IMR-90 (cell line): Measurements from ENCODE around the gene MYDGF. TPM values are rescaled to one million over a fixed set of nuclear protein-coding genes. Genes with fewer than 3 reads are reported as not detected.

Experiments
- ATAC-seq: fragments of 200-7000 bp; cut with Tn5 transposase; 2 replicates; pipeline ENCODE4 v1.9.1; 2020; ENCODE audit warnings: low read depth, mild to moderate bottlenecking, moderate library complexity
- BruUV-seq: library from RNA; stranded (reverse); fragments of 400-500 nt; replicated peaks from 2 replicates; lab custom pipeline; 2021; lab: Mats Ljungman, UMichigan
- CTCF ChIA-PET: fragments of 300-600 bp; formaldehyde crosslinking; extraction: SDS; loops from one replicate; lab custom pipeline; 2021; ENCODE audit warnings: antibody characterized with exemption; lab: Yijun Ruan, JAX
- POLR2A ChIA-PET: fragments of 300-600 bp; sonication (Branson Sonifier 250); formaldehyde crosslinking; loops from one replicate; lab custom pipeline; 2022; ENCODE audit warnings: antibody characterized with exemption; ENCODE audit not compliant: unreplicated experiment; lab: Charles Lee
- DNase-seq: peaks from one replicate; pipeline ENCODE4 v3.0.0; 2013
- H2AFZ ChIP-seq: replicated peaks from 2 replicates; pipeline ENCODE3; 2013; ENCODE audit warnings: low read length, mild to moderate bottlenecking; ENCODE audit not compliant: poor library complexity
- H2AK5ac ChIP-seq: 2 replicates; pipeline ENCODE4 v1.6.1; 2013; ENCODE audit warnings: low read depth, low read length, inconsistent platforms
- H2AK9ac ChIP-seq: replicated peaks from 2 replicates; pipeline ENCODE3; 2013; ENCODE audit warnings: mild to moderate bottlenecking, low read depth, low read length, moderate library complexity; ENCODE audit not compliant: poor library complexity
- H2BK120ac ChIP-seq: 2 replicates; pipeline ENCODE4 v1.6.1; 2013; ENCODE audit warnings: low read depth, low read length, inconsistent platforms
- H2BK15ac ChIP-seq: 3 replicates; pipeline ENCODE4 v1.6.1; 2013; ENCODE audit warnings: low read depth, low read length, inconsistent platforms
- H2BK20ac ChIP-seq: 2 replicates; pipeline ENCODE4 v1.6.1; 2013; ENCODE audit warnings: low read depth, mild to moderate bottlenecking, inconsistent platforms, low read length, moderate library complexity
- H2BK5ac ChIP-seq: 2 replicates; pipeline ENCODE4 v1.6.1; 2013; ENCODE audit warnings: mild to moderate bottlenecking, low read depth, low read length, inconsistent platforms; ENCODE audit not compliant: poor library complexity, severe bottlenecking
- H3K14ac ChIP-seq: replicated peaks from 2 replicates; pipeline ENCODE4 v1.6.1; 2013; ENCODE audit warnings: low read depth, low read length, inconsistent platforms
- H3K18ac ChIP-seq: 2 replicates; pipeline ENCODE4 v1.6.1; 2013; ENCODE audit warnings: low read depth, low read length, control low read depth
- H3K23ac ChIP-seq: 2 replicates; pipeline ENCODE4 v1.6.1; 2013; ENCODE audit warnings: low read depth, low read length, inconsistent platforms
- H3K27ac ChIP-seq: 2 replicates; pipeline ENCODE4 v1.5.1; 2013; ENCODE audit warnings: mild to moderate bottlenecking, control low read depth, low read length; ENCODE audit not compliant: insufficient read depth
- H3K27me3 ChIP-seq: 2 replicates; pipeline ENCODE4 v1.6.1; 2013; ENCODE audit warnings: low read length; ENCODE audit not compliant: control insufficient read depth, insufficient read depth
- H3K36me3 ChIP-seq: 2 replicates; pipeline ENCODE4 v1.6.1; 2013; ENCODE audit warnings: low read length, mixed read lengths; ENCODE audit not compliant: control insufficient read depth, insufficient read depth
- H3K4ac ChIP-seq: 2 replicates; pipeline ENCODE4 v1.6.1; 2013; ENCODE audit warnings: low read depth, low read length, inconsistent platforms
- H3K4me1 ChIP-seq: 2 replicates; pipeline ENCODE4 v1.6.1; 2013; ENCODE audit warnings: low read length, mixed read lengths; ENCODE audit not compliant: control insufficient read depth, insufficient read depth
- H3K4me2 ChIP-seq: 2 replicates; pipeline ENCODE4 v1.6.1; 2013; ENCODE audit warnings: low read depth, mild to moderate bottlenecking, control low read depth, low read length, moderate library complexity
- H3K4me3 ChIP-seq: 2 replicates; pipeline ENCODE4 v1.5.1; 2013; ENCODE audit warnings: low read depth, mild to moderate bottlenecking, control low read depth, low read length, moderate library complexity; ENCODE audit not compliant: insufficient read depth
- H3K56ac ChIP-seq: 2 replicates; pipeline ENCODE4 v1.6.1; 2013; ENCODE audit warnings: low read length, inconsistent platforms; ENCODE audit not compliant: insufficient read depth; ENCODE audit errors: extremely low read depth
- H3K79me1 ChIP-seq, 2 experiments: 2 replicates each; pipeline ENCODE4 v1.6.1; 2013; ENCODE audit warnings: low read length in 2 of 2, inconsistent platforms in 1 of 2, low read depth in 1 of 2
- H3K9ac ChIP-seq: 2 replicates; pipeline ENCODE4 v1.6.1; 2013; ENCODE audit warnings: low read depth, low read length, control low read depth
- H3K9me1 ChIP-seq: 2 replicates; pipeline ENCODE4 v1.6.1; 2013; ENCODE audit warnings: low read length, inconsistent platforms; ENCODE audit not compliant: insufficient read depth
- H3K9me3 ChIP-seq: 2 replicates; pipeline ENCODE4 v1.6.1; 2013; ENCODE audit warnings: low read length; ENCODE audit not compliant: control insufficient read depth, insufficient read depth
- H4K20me1 ChIP-seq: 2 replicates; pipeline ENCODE4 v1.6.1; 2013; ENCODE audit warnings: low read length, inconsistent platforms; ENCODE audit not compliant: insufficient read depth
- H4K5ac ChIP-seq: 2 replicates; pipeline ENCODE4 v1.6.1; 2013; ENCODE audit warnings: mild to moderate bottlenecking, low read depth, low read length, control low read depth
- H4K8ac ChIP-seq, 2 experiments: 2 replicates each; pipeline ENCODE4 v1.6.1; 2013; ENCODE audit warnings: low read depth in 2 of 2, low read length in 2 of 2, control low read depth in 1 of 2, inconsistent platforms in 1 of 2
- H4K91ac ChIP-seq: 2 replicates; pipeline ENCODE4 v1.6.1; 2013; ENCODE audit warnings: low read depth, low read length, inconsistent platforms; ENCODE audit not compliant: insufficient read depth
- CEBPB ChIP-seq: IDR thresholded peaks from 2 replicates; pipeline ENCODE4 v1.6.1; 2012; ENCODE audit warnings: low read depth, low read length, improper control_type of control experiment
- CTCF ChIP-seq: conservative IDR thresholded peaks from 2 replicates; pipeline ENCODE4 v1.5.1; 2012; ENCODE audit warnings: mild to moderate bottlenecking, low read depth, low read length, improper control_type of control experiment
- ELK1 ChIP-seq: fragments of 150-350 bp; IDR thresholded peaks from 2 replicates; pipeline ENCODE4 v1.6.1; 2016; ENCODE audit warnings: low read depth, mild to moderate bottlenecking, low read length, moderate library complexity, borderline replicate concordance
- FOS ChIP-seq: fragments of 150-350 bp; IDR thresholded peaks from 2 replicates; pipeline ENCODE4 v1.6.1; 2016; ENCODE audit warnings: low read depth, low read length
- NFE2L2 ChIP-seq: fragments of 150-350 bp; IDR thresholded peaks from 2 replicates; pipeline ENCODE4 v1.6.1; 2016; ENCODE audit warnings: low read depth, mild to moderate bottlenecking, low read length
- POLR2A ChIP-seq: IDR thresholded peaks from 2 replicates; pipeline ENCODE4 v1.6.1; 2012; ENCODE audit warnings: mild to moderate bottlenecking, low read depth, low read length
- RCOR1 ChIP-seq: IDR thresholded peaks from 2 replicates; pipeline ENCODE4 v1.6.1; 2012; ENCODE audit warnings: mild to moderate bottlenecking, low read length, improper control_type of control experiment; ENCODE audit not compliant: insufficient replicate concordance
- RFX5 ChIP-seq: IDR thresholded peaks from 2 replicates; pipeline ENCODE4 v1.8.0; 2012; ENCODE audit warnings: low read depth, mild to moderate bottlenecking, low read length, moderate library complexity
- SMC3 ChIP-seq: fragments of 150-350 bp; IDR thresholded peaks from 2 replicates; pipeline ENCODE4 v1.6.1; 2016; ENCODE audit warnings: low read depth, mild to moderate bottlenecking, antibody characterized with exemption, low read length, moderate library complexity
- USF2 ChIP-seq: fragments of 150-350 bp; IDR thresholded peaks from 2 replicates; pipeline ENCODE4 v1.6.1; 2017; ENCODE audit warnings: mild to moderate bottlenecking, antibody characterized with exemption, low read length, low read depth
- WGBS, 2 experiments: methylation state at CpG; one replicate each; pipeline versions ENCODE4 v1.1.5 to v1.1.7; 2013; ENCODE audit warnings: missing lambda C conversion rate in 2 of 2; ENCODE audit not compliant: insufficient read length in 1 of 2; ENCODE audit errors: extremely low coverage in 2 of 2; 5-methylcytosine and 5-hydroxymethylcytosine counted together
- dilution Hi-C: fragments of 300-500 bp; cut with HindIII; formaldehyde crosslinking; loops from one replicate; pipeline ENCODE4 v1.14.3; 2018; ENCODE audit warnings: low sequenced_read_pairs; ENCODE audit not compliant: unreplicated experiment
- in situ Hi-C: fragments of 300-500 bp; cut with MboI; formaldehyde crosslinking; loops from 3 replicates; pipeline ENCODE4 v1.14.3; 2019; ENCODE audit warnings: low sequenced_read_pairs, inconsistent platforms, mixed read lengths
- intact Hi-C: fragments of 100-400 bp; cut with micrococcal nuclease; formaldehyde crosslinking; loops from 2 replicates; pipeline ENCODE4 v1.10.0; 2022
- polyA plus RNA-seq, 3 experiments: library from polyadenylated mRNA; depleted of rRNA; stranded (reverse); fragments of >200 nt; gene quantifications; 2 replicates each; pipeline ENCODE4 v1.2.3, GENCODE V29; 2012; ENCODE audit warnings: low replicate concordance in 1 of 3
- total RNA-seq: library from RNA; depleted of rRNA; stranded (reverse); fragments of >200 nt; gene quantifications from 2 replicates; pipeline ENCODE4 v1.2.3, GENCODE V29; 2012

The MYDGF gene
- total and polyA plus RNA-seq, 2 of the 4 experiments (the other 2 are of a cell fraction), result 203 to 310 TPM

- TF ChIP-seq SMC3, result no peak
- TF ChIP-seq ELK1, result no peak
- TF ChIP-seq RFX5, result no peak
- TF ChIP-seq POLR2A, result no peak
- TF ChIP-seq USF2, result no peak
- no peak for TF ChIP-seq CEBPB
- no peak for TF ChIP-seq NFE2L2
- TF ChIP-seq FOS, result no peak
- TF ChIP-seq CTCF, result no peak
- TF ChIP-seq RCOR1, result no peak
- 100% methylated on average over 4 of the region's 10 CpGs; no CpG with 5 or more reads in 1 of the 2 experiments for WGBS, 2 experiments
- H3K36me3 ChIP-seq, result peaks cover 62% of the 10 kb centered on the region
- H4K91ac ChIP-seq, result no peak overlapping the region
- no peak overlapping the region for H3K23ac ChIP-seq
- H4K5ac ChIP-seq, result no peak overlapping the region
- no peak overlapping the region for H3K4ac ChIP-seq
- no peaks in the 10 kb centered on the region for H3K27me3 ChIP-seq
- no peak for ATAC-seq
- ChIA-PET POLR2A (no interaction called here), CTCF (no interaction called here)
- no peak overlapping the region for H3K27ac ChIP-seq
- dilution Hi-C loops, result no loop called here
- no peak overlapping the region for H3K18ac ChIP-seq
- H2AFZ ChIP-seq, result no peak overlapping the region
- no peaks in the 10 kb centered on the region for H3K9me3 ChIP-seq
- H2BK15ac ChIP-seq, result no peak overlapping the region
- no peak overlapping the region for H4K8ac ChIP-seq
- no peaks in the 10 kb centered on the region for H4K20me1 ChIP-seq
- no peaks in the 10 kb centered on the region for H3K4me1 ChIP-seq
- in situ Hi-C loops, result no loop called here
- H3K4me3 ChIP-seq, result no peak overlapping the region
- intact Hi-C loops, result no loop called here
- peaks cover 0 to 5% of the 10 kb centered on the region in 2 experiments; a peak in 2 of 4 replicates for H3K79me1 ChIP-seq
- H2BK5ac ChIP-seq, result no peak overlapping the region
- no peak overlapping the region for H2BK20ac ChIP-seq
- H3K14ac ChIP-seq, result no peak overlapping the region
- no peaks in the 10 kb centered on the region for H3K9me1 ChIP-seq
- no peak overlapping the region for H3K56ac ChIP-seq
- H3K4me2 ChIP-seq, result no peak overlapping the region
- H2AK5ac ChIP-seq, result no peak overlapping the region
- H2BK120ac ChIP-seq, result no peak overlapping the region
- H2AK9ac ChIP-seq, result no peak overlapping the region
- BruUV-seq, result no TSS peak
- no peak for DNase-seq
- no peak overlapping the region for H3K9ac ChIP-seq
These were observed 16.6 kb upstream of the MYDGF start for GRCh38 chr19:4686700-4687099.
